ENCODE measurements around the gene ANKRD30A. TPM values are rescaled to one million over a fixed set of nuclear protein-coding genes. Genes with fewer than 3 reads are reported as not detected.

Gene ANKRD30A
- polyA plus RNA-seq, 1 donor from 2014 or later, result not detected

- Histone ChIP-seq H3K27me3 (ENCODE audit: insufficient read depth, low read depth, low read length) (no peaks in the 10 kb centered on the region), H3K4me2 (ENCODE audit: low read length) (no peak overlapping the region), H4K20me1 (ENCODE audit: insufficient read depth) (no peaks in the 10 kb centered on the region), H3K9me3 (ENCODE audit: low read length) (no peaks in the 10 kb centered on the region), H3F3A (ENCODE audit: insufficient read depth, low read length, poor library complexity, severe bottlenecking) (no peaks in the 10 kb centered on the region), H3K9ac (ENCODE audit: low read length) (no peak overlapping the region), H2AFZ (ENCODE audit: low read depth, low read length) (no peak overlapping the region), H3K27ac (ENCODE audit: low read length) (no peak overlapping the region), H3K9me2 (ENCODE audit: insufficient read depth, low read length) (no peaks in the 10 kb centered on the region), H3K79me2 (replicated peaks; ENCODE audit: insufficient read depth, low read length) (no peaks in the 10 kb centered on the region), H3K4me3 (ENCODE audit: low read length) (no peak overlapping the region), H3K36me3 (ENCODE audit: insufficient read depth, low read length) (no peaks in the 10 kb centered on the region)
- TF ChIP-seq POLR2AphosphoS5 (IDR thresholded peaks at IDR 0.05) (no peak), SMC3 (conservative IDR thresholded peaks at IDR 0.05; ENCODE audit: poor library complexity) (no peak), EP300 (conservative IDR thresholded peaks at IDR 0.05; ENCODE audit: poor library complexity, severe bottlenecking) (no peak), RAD21 (conservative IDR thresholded peaks at IDR 0.05) (no peak), TAF1 (IDR thresholded peaks at IDR 0.05; ENCODE audit: low read depth) (no peak), CTCF (IDR thresholded peaks at IDR 0.05; ENCODE audit: poor library complexity, severe bottlenecking) (no peak), REST (IDR thresholded peaks at IDR 0.05; ENCODE audit: borderline replicate concordance) (no peak), EZH2 (IDR thresholded peaks at IDR 0.05; ENCODE audit: borderline replicate concordance, insufficient read depth, low read length, poor library complexity, severe bottlenecking) (no peak), MXI1 (conservative IDR thresholded peaks at IDR 0.05; ENCODE audit: poor library complexity, severe bottlenecking) (no peak)
These were observed 109.3 kb downstream of the ANKRD30A start for GRCh38 chr10:37234692-37235091.

- H3K27me3 ChIP-seq (ENCODE audit: insufficient read depth, low read depth, low read length), result no peaks in the 10 kb centered on the region
These were observed 110.7 kb downstream of the ANKRD30A start for GRCh38 chr10:37236093-37236492.

More at GRCh38 chr10:37236093-37236492, 110.7 kb downstream of the ANKRD30A start:
- Histone ChIP-seq H3K36me3 (ENCODE audit: insufficient read depth, low read length) (no peaks in the 10 kb centered on the region), H3K4me2 (ENCODE audit: low read length) (no peak overlapping the region), H2AFZ (ENCODE audit: low read depth, low read length) (no peak overlapping the region), H3F3A (ENCODE audit: insufficient read depth, low read length, poor library complexity, severe bottlenecking) (no peaks in the 10 kb centered on the region), H4K20me1 (ENCODE audit: insufficient read depth) (no peaks in the 10 kb centered on the region), H3K9ac (ENCODE audit: low read length) (no peak overlapping the region), H3K9me3 (ENCODE audit: low read length) (no peaks in the 10 kb centered on the region), H3K27ac (ENCODE audit: low read length) (no peak overlapping the region), H3K9me2 (ENCODE audit: insufficient read depth, low read length) (no peaks in the 10 kb centered on the region), H3K79me2 (replicated peaks; ENCODE audit: insufficient read depth, low read length) (no peaks in the 10 kb centered on the region), H3K4me3 (ENCODE audit: low read length) (no peak overlapping the region)
- TF ChIP-seq REST (IDR thresholded peaks at IDR 0.05; ENCODE audit: borderline replicate concordance) (no peak), RAD21 (conservative IDR thresholded peaks at IDR 0.05) (no peak), EP300 (conservative IDR thresholded peaks at IDR 0.05; ENCODE audit: poor library complexity, severe bottlenecking) (no peak), POLR2AphosphoS5 (IDR thresholded peaks at IDR 0.05) (no peak), MXI1 (conservative IDR thresholded peaks at IDR 0.05; ENCODE audit: poor library complexity, severe bottlenecking) (no peak), SMC3 (conservative IDR thresholded peaks at IDR 0.05; ENCODE audit: poor library complexity) (no peak), CTCF (IDR thresholded peaks at IDR 0.05; ENCODE audit: poor library complexity, severe bottlenecking) (no peak), TAF1 (IDR thresholded peaks at IDR 0.05; ENCODE audit: low read depth) (no peak), EZH2 (IDR thresholded peaks at IDR 0.05; ENCODE audit: borderline replicate concordance, insufficient read depth, low read length, poor library complexity, severe bottlenecking) (no peak)

All from neural cell (in vitro differentiated cells).